Adrenal gland (tissue), 5 donors: ENCODE data around the gene TMEM185B.
A peak's percentile ranks its signal among the peaks of the same experiment; 100 is the strongest.

Source experiments
- POLR2A ChIP-seq, 2 donors: fragments of 450-650 bp; IDR thresholded peaks; one replicate each; pipeline ENCODE4 v1.6.1; 2017; ENCODE audit warnings: antibody characterized with exemption in 2 of 2, mild to moderate bottlenecking in 2 of 2, moderate library complexity in 1 of 2
- TF ChIP-seq, protein P1 (sequence below), 6 experiments: fragments of 450-650 bp in 4 of 6; fragments of 200-600 bp in 2 of 6; sonication (generic) in 1 of 6; IDR thresholded peaks; 1 replicate in 5 of 6; 2 replicates in 1 of 6; pipeline versions ENCODE4 v1.5.1 to v1.8.0; 2016 to 2021; ENCODE audit warnings: antibody characterized with exemption in 6 of 6, mild to moderate bottlenecking in 2 of 6, moderate library complexity in 1 of 6
- donor health status: DM: no; HTN: no; CAD: no.

DNA sequence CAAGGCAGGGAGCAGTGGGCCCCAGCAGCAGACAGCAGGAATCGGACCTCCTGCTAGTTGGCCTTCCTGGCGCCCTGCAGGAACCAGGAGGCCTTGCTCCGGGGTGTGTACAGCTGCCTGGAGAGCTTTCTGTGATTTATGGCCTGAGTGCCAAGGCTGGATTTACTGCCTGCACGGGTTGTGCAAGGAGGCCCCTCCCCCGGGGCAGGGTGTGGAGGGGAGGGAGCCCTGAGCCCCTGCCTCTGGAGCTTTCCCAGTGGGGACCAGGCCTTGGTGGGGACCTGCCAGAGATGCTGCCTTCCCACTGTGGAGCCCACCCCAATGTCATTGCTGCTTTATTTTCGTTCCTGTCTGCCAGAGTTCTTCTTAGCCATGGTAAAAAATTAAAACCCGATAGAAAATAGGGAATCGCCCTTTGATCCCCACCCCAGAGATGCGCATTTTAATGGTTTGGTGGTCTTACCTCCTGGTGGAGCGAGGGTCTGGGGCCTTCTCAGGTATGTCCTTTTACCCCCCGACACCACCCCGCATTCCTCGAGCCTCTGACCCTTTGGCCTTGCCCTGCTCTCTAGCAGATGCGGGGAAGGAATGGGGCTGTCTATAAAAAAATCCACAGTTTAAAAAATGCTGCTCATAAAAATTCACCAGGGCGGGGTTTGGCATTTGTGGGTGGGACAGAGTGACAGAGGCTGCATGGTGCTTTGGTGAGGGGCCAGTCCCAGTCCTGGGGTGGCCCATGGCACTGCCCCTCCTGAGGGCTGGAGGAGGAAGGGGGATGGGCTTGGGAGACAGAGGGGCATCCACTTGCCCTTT is 22.5 kb upstream of the TMEM185B start:
- TF ChIP-seq, protein P1, sequence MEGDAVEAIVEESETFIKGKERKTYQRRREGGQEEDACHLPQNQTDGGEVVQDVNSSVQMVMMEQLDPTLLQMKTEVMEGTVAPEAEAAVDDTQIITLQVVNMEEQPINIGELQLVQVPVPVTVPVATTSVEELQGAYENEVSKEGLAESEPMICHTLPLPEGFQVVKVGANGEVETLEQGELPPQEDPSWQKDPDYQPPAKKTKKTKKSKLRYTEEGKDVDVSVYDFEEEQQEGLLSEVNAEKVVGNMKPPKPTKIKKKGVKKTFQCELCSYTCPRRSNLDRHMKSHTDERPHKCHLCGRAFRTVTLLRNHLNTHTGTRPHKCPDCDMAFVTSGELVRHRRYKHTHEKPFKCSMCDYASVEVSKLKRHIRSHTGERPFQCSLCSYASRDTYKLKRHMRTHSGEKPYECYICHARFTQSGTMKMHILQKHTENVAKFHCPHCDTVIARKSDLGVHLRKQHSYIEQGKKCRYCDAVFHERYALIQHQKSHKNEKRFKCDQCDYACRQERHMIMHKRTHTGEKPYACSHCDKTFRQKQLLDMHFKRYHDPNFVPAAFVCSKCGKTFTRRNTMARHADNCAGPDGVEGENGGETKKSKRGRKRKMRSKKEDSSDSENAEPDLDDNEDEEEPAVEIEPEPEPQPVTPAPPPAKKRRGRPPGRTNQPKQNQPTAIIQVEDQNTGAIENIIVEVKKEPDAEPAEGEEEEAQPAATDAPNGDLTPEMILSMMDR (IDR thresholded peaks at IDR 0.05) = peak in 1 of 6 experiments; percentile 10
- no peak for TF ChIP-seq POLR2A (IDR thresholded peaks at IDR 0.05)
